GM19035 (cell line): Measurements from ENCODE around the gene IGSF6.
"Not testable (repeated sequence)": the region's sequence is repeated elsewhere in the genome, so short reads cannot be mapped to it uniquely, and the experiment has no call there.

ENCODE experiments used
- ATAC-seq: cut with Tn5 transposase; IDR thresholded peaks from one replicate; pipeline ENCODE4 v1.9.1; 2021; ENCODE audit not compliant: unreplicated experiment

Gene IGSF6

DNA sequence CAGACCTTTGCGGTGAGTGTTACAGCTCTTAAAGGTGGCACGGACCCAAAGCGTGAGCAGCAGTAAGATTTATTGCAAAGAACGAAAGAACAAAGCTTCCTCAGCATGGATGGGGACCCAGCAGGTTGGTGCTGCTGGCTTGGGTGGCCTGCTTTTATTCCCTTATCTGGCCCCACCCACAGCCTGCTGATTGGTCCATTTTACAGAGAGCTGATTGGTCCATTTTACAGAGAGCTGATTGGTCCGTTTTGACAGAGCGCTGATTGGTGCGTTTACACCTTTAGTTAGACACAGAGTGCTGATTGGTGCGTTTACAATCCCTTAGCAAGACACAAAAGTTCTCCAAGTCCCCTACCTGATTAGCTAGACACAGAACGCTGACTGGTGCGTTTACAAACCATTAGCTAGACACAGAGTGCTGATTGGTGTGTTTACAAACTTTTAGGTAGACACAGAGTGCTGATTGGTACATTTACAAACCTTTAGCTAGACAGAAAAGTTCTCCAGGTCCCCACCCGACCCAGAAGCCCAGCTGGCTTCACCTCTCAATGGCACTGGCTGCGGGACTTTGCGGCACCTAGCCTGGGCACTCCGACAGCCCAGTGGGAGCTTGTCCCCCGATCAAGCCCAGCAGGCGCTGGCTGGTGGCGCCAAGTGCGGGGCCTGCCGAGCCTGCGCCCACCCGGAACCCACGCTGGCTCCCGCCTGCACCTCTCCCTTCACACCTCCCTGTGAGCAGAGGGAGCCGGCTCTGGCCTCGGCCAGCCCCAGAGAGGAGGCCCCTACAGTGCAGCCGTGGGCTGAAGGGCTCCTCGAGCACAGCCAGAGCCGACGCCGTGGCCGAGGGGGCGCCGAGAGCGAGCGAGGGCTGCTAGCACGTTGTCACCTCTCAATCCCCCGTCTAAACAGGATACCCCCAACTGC lies 22.5 kb downstream of the IGSF6 start:
- ATAC-seq = not testable (repeated sequence)

DNA sequence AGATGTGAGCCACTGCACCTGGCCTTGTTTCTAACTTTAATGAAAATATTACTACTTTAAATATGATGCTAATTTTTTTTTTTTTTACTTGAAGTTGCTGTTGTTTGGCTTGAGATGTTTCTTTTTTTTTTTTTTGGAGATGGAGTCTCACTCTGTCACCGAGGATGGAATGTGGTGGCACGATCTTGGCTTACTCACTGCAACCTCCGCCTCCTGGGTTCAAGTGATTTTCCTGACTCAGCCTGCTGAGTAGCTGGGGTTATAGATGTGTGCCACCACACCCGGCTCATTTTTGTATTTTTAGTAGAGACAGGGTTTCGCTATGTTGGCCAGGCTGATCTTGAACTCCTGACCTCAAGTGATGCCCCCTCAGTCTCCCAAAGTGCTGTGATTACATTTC lies 23.6 kb downstream of the IGSF6 start:
- no peak for ATAC-seq

DNA sequence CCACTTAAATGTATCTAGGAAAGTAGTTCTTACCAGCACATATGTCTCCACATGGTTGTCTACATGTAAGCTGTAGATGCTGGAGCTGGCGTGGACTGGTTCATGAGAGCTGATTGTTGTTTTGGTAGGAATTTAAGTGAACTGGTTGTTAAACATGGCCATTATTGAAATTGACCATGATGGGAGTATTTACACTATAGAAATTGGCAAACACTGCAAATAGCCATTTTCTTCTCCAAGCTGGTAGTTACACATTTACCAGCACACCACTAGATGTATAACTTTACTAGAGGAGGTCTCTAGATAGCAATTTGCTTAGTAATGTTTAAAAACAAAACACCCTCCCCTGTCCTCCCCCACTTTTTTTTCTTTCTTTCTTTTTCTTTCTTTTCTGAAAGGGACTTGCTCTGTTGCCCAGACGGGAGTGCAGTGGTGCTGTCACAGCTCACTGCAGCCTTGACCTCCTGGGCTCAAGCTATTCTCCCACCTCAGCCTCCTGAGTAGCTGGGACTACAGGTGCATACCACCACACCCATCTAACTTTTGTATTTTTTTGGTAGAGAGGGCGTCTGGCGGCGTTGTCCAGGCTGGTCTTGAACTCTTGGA lies 24.2 kb downstream of the IGSF6 start:
- no peak for ATAC-seq

DNA sequence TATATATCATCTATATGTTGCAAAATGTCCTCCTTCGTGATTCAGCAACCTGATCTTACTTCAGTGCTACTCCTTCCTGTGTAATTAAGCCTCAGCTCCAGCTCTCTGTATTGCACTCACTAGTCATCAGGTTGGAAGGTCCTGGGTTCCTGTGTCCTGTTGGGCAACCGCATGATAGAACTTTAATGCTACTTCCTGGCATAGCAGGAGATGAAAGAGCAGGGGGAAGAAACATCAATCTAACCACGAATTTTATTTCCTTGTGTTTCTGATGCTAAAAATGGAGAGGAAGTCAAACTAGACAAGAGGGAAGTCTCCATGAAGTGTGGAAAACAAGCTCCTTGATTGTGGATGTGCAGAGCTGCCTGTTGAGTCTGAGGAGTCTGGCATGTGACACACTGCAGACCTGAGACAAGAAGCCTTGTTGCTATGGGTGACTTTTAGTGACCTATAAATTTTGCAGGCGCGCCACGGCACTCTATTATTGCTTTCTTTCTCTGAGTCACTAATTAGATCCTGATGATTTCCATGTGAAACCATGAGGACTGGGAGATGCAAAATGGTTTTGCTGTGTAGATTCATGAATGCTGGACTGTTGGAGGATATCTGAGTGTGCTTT lies 25.6 kb downstream of the IGSF6 start:
- ATAC-seq = no peak

DNA sequence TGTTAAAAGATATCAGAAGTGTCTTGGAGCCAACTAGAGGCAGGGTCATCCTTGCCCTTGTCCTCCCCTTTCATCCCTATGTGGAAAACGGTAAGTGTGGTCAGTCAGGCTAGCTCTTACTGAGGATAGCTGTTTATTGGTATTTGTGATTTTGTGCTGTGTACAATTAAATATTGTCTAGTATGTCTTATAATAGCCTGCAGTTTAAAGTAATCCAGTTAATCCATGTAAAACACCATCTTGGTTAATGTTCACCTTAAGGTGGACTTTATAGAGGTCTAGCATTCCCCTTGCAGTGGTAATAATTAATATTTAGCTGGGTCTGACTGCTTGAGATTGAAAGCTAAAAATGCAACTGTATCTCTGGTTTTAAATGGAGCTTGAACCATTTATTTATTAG lies 27.4 kb downstream of the IGSF6 start:
- no peak for ATAC-seq

DNA sequence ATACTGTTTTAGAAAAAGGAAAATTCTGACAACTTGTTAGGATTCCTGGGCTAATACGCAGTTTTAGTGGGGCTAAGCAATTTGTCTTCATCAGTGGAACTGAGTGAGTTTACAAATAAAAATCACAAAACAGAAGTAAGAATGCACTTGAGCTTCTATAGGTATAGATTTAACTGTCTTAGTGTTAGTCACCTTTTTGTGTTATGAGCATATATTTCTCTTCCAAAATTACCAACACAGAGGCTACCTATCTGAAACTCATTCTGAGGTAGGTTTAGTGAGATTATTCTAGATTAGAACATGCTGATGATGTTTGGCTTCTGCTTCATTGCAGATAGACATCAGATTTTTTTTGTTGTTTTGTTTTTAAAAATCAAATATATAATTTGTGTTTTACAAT lies 29.9 kb downstream of the IGSF6 start:
- ATAC-seq = no peak

DNA sequence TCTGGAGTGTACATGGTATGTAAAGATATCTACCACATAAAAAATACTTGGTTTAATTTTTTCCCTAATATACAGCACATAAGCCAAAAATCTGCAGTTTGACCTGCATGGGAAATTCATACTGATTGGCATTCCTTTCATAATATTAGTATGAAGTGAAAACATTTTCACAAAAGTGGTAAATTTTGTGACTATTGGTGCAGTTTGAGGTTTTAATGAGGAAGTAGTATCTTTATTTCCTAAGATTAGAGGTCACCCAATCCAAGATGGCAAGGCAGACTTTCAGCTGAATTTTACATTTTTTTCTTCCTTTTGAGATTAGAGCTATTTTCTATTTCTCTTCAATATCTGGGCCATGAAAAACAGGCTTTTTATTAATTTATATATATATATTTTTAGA lies 31.8 kb downstream of the IGSF6 start:
- no peak for ATAC-seq

DNA sequence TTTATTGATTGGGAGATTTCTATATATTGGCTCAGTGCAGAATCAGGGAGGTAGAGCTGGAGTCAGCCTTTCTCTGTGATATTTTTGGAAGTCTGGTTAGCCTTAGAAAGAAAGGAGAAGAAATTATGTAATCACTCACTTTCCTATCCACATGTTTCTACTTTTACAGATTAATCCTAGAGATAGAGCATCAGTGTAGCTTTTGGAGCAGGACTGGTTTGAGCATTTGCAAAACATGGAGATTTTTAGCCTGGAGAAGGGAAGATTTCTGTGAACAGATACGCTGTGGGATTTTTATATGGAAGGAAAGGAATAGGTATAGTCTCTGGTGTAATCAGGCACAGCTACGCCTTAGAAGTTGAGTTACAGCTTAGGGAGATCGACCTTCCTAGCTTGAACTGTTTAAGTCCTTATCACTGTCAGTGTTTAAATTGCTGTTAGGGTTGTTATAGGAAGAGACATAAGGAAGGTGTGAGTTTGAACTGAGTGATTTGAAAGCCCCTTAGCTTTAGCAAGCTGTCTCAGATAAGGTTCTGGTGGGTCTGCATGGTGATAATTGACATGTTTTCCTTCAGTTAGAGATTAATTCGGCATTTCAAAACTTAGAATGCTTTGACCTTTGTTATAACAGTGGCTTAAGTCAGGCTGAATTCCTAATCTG lies 32.5 kb downstream of the IGSF6 start:
- ATAC-seq = no peak

DNA sequence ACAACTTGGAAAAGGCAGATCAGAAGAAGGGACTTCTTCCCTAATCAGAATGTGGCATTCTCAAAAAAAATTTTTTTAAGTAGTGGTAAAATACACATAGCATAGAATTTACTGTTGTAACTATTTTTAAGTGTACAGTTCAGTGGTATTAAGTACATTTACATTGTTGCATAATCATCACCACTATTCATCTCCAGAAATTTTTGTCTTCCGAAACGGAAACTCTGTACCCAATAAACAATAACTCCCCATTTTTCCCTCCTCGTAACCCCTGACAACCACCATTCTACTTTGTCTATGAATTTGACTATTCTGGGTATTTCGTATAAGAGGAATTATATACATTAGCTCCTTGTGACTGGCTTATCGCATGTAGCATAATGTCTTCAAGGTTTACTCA lies 34.1 kb downstream of the IGSF6 start:
- ATAC-seq = no peak

DNA sequence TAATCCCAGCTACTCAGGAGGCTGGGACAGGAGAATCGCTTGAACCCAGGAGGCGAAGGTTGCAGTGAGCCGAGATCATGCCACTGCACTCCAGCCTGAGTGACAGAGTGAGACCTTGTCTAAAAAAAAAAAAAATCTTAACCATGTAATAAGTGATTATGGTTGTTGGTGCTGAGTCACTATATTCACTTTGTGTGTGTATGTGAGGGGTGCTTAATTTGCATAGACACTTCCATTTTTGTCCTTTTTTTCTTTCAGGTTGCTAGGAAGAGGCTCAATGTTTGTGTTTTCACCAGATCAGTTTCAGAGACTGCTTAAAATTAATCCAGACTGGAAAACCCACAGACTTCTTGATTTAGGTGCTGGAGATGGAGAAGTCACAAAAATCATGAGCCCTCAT lies 34.8 kb downstream of the IGSF6 start:
- ATAC-seq = no peak

DNA sequence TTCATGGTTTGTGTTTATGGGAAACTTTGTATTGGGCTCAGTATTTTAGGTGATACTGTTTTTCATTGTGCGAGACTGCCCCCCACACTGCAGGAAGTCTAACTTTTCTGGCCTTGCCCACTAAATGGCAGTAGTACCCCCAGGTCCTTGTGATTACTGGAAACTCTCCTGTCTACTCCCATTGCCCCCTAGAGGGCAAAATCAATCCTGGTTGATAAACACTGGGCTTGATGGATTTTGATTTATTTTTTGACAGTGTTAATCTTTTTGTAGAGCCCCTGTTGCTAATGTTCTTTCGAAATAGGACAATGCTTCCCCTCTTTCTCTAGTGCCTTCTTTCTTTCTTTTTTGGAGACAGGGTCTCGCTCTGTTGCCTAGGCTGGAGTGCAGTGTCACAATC lies 37.5 kb downstream of the IGSF6 start:
- no peak for ATAC-seq

DNA sequence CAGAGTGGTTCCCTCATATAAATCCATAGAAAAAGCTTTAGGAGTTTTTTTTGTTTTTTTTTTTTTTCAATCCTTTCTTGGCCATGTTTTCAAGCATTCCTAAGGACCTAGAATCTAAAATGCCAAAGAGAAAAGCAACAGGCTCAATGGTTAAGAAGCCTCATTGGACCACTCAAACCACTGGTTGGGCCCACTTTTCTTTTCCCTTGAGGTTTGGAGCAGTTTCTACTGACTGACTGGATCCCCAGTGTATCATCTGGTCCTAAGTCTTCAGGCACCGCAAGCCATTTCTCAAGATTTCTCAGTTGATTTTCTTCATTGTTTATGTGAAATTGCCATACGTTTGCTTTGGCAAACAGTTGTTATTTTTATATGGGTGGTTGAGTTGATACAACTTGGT lies 38.6 kb downstream of the IGSF6 start:
- no peak for ATAC-seq

DNA sequence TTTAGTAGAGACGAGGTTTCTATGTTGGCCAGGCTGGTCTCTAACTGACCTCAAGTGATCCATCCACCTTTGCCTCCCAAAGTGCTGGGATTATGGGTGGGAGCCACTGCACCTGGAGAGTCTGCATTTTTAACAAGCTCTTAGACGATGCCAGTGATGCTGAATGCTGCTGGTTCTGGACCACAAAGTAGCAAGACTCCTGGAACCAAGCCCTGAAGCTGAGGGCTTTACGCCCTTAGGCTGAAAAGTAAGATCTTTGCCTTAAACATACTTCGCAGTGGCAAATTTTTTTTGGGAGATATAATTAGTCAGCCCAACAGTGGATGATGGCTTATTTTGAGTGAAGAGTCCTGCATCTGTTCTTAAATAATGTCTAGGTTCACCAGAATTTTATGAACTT lies 39.0 kb downstream of the IGSF6 start:
- no peak for ATAC-seq

DNA sequence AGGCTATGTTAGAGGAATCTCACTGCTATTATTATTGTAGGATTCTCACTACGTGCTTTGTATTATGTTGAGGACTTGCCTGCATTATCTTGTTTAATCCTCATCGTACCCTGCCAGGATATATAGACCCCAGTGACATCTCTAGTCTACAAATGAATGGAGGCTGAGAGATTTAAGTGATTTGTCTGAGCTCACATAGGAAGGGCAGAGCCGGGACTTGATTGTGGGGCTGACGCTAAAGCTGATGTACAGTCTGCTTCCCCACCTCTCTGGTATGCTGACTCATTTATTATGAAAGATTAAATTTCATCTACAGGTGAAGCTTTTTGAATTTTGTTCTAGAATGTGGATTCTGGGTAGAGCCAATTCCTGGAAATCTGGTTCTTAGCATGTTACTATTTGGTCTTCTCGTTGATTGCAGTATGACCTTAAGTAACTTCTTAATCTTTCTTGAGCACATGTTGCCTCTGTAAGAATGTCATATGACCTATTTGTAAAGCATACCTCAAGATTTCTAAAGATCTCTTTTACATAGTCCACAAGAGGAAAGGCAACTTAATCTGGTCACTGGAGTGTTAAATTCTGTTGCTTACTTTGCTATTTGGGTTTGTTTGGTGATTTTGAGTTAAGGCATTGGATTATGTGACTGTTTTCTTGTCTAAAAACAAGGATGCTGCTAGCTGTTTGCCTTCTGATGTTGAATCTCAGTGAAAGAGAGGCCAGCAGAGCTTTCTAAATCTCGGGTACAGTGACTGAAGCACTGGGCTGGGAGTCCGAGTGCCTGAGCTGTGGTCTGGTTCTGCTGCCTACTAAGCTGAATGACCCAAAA lies 40.6 kb downstream of the IGSF6 start:
- no peak for ATAC-seq

DNA sequence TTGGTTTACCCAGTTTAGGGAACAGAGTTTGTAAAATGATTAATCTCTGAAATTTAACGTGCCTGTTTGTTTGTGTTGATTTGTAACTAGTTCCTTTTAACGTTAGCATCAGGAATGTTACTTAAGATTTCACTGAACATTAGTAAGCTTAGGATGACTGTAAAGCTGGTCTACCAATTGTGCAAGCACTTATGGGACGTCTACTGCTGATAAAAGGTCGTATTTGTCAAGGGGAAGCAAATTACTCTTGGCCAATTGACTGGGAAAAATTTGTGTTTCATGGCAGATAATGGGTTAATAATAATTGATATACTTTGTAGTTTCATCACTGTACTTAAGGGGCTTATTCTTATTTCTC lies 41.2 kb downstream of the IGSF6 start:
- no peak for ATAC-seq

DNA sequence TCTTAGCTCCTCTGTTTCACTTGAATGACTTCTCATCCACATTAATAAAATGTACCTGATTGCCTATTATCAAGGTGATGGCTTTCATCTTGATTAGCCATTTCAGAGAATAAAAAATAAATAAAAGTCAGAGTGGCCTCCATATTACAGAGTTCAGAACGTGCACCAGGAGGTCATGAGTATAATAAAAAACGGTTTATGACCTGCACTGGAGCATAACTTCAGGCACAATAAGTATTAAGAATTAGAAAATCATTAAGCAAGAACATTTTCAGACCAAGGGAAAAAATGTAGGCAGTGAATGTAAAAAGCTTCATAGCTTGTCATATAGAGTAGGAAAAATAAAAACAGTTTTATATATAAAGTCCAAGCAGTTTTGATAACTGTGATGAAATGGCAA lies 41.6 kb downstream of the IGSF6 start:
- ATAC-seq = no peak

DNA sequence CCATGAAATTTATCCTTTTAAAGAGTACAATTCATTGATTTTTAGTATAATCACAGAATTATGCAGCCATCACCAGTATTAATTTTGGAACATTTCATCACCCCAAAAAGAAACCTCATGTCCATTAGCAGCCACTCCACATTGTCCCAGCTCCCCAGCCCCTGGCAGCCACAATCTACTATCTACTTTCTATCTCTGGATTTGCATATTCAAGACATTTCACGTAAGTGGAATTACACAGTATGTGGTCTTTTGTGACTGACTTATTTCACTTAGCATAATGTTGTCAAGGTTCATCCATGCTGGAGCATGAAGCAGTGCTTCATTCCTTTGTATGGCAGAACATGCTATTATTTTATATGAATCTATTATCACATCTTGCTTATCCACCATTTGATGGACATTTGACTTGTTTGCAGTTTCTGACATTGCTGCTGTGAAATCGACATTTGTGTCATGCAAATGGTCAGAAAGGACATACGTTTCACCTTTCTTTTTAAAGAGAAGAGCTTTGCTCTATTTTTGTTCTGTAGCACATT lies 42.3 kb downstream of the IGSF6 start:
- no peak for ATAC-seq

DNA sequence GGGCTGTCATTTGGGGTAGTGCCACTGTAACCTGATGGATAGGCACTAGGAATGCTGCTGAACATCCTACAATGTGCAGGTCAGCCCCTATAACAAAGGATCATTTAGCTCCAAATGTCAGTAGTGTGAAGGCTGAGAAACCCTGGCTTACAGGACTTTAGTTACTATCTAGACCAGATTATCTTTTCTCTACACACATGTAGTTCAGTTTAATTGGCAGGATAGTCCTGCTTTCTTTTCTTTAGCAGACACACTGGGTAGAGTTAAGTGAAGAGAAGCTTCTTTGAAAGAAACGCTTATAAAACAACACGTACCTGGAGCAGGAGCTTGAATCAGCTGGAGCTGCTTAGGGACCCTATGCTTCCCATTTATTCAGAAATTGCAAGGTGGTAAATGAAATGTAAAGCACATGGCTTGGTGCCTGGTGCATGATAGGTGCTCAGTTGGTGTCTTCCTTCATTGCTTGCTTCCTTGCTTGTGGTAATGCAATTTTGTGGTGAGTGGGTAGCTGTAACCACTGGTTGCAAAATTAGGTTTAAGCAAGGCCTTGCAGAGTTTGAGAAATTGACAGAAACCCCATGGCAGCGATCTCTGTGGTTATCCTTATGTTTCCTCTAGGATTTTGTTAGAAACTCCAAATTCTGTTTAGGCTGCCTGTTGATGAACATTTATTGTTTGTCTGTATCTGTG lies 43.6 kb downstream of the IGSF6 start:
- no peak for ATAC-seq

DNA sequence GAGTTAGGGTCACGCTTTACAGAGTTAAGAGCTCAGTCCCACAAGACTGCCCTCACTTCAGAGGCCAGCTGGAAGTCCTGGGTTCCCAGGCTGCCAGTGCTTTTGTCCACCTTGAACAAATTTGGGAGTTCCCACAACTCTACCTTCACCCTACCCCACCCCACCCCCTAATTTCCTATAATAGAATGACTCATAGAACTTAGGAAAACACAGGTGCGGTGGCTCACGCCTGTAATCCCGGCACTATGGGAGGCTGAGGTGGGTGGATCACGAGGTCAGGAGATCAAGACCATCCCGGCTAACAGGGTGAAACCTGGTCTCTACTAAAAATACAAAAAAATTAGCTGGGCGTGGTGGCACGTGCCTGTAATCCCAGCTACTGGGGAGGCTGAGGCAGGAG lies 46.6 kb downstream of the IGSF6 start:
- ATAC-seq = not testable (repeated sequence)

DNA sequence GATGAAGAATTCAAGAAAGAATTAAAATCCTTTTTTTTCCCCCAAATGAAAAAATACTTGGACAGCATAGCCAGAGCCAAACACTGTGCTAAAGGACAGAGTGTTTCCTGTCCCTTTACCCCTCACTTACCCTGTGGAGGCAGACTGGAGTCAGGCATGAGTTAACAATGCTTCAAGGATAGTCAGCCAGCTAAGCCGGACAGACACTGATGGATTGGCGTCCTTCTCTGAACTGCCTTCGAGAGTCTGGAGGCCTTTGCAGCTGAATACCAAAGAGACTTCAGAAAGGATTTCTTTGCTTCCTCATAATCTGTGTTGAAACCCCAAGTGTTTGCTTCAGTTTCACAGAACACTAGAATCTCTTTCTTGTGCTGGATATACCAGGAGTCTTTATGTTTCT lies 48.5 kb downstream of the IGSF6 start:
- ATAC-seq = no peak
